Measurements from ENCODE around the gene TRAPPC4. TPM values are rescaled to one million over a fixed set of nuclear protein-coding genes. Genes with fewer than 3 reads are reported as not detected.

The TRAPPC4 gene
- total and polyA plus RNA-seq, 2 of the 8 experiments (the other 6 are each of a cell fraction or from before 2014, with no cell fraction given): 94.3 to 223 TPM

DNA sequence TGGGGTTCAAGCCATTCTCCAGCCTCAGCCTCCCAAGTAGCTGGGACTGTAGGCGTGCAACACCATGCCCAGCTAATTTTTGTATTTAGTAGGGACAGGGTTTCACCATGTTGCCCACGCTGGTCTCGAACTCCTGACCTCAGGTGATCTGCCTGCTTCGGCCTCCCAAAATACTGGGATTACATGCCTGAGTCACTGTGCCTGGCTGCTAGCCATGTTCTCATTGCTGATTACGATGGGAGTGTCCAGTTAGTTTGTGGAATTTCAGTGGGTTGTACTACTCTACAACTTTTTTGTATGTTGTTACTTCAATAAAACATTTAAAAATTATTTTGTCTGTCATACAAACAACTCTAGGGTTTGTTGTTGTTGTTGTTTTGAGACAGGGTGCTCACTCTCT, 44.2 kb downstream of the TRAPPC4 start (continued):
- TF ChIP-seq SRF (IDR thresholded peaks at IDR 0.05; ENCODE audit: low read depth, low read length): no peak
- TF ChIP-seq RFX5 (IDR thresholded peaks at IDR 0.05; ENCODE audit: borderline replicate concordance, low read depth, low read length): no peak
- TF ChIP-seq SP1 (IDR thresholded peaks at IDR 0.05; ENCODE audit: low read depth, low read length): no peak
- TF ChIP-seq TAF1 (IDR thresholded peaks at IDR 0.05; ENCODE audit: low read depth, low read length): no peak
- TF ChIP-seq CREB1 (IDR thresholded peaks at IDR 0.05): no peak
- TF ChIP-seq EP300 (IDR thresholded peaks at IDR 0.05; ENCODE audit: borderline replicate concordance in 1 of 2, low read depth in 2 of 2, low read length in 2 of 2): no peak
- TF ChIP-seq EGR1 (IDR thresholded peaks at IDR 0.05; ENCODE audit: borderline replicate concordance, low read depth, low read length): no peak
- no peak for TF ChIP-seq CHD1 (IDR thresholded peaks at IDR 0.05; ENCODE audit: low read depth, low read length)
